Gastroesophageal sphincter (tissue), 3 donors: ENCODE results near the gene LARP1.

Experiments
- EP300 ChIP-seq: sonication (generic); formaldehyde crosslinking; IDR thresholded peaks from one replicate; pipeline ENCODE4 v1.6.1; 2017; ENCODE audit warnings: antibody characterized with exemption, mild to moderate bottlenecking
- POLR2AphosphoS5 ChIP-seq: sonication (generic); formaldehyde crosslinking; IDR thresholded peaks from one replicate; pipeline ENCODE4 v1.6.1; 2017; ENCODE audit warnings: antibody characterized with exemption
- TF ChIP-seq, protein P1 (sequence below), 4 experiments: fragments of 200-600 bp in 2 of 4; fragments of 450-650 bp in 2 of 4; sonication (generic) in 1 of 4; IDR thresholded peaks; one replicate each; pipeline ENCODE4 v1.5.1; 2017 to 2019; ENCODE audit warnings: antibody characterized with exemption in 4 of 4, mild to moderate bottlenecking in 2 of 4, moderate library complexity in 2 of 4

DNA sequence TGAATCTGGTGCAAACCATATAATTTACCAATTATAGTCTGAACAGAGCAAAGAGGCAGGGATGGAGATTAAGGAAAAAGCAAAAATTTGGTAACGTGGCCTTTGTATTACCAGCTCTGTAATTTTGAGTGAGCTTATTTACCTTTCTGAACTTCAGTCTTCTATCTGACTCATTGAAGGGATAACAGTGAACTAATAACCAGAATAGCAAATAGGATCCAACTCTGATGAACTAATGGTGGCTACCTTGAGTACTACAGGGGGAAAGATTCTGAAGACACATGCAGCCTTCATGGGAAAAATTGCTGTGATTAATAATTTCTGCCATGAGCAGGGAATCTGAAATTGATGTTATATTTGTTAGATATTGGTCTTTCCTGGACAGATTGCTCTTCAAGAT, 23.0 kb upstream of the LARP1 start:
- TF ChIP-seq POLR2AphosphoS5 (no peak), EP300 (no peak)
- TF ChIP-seq, protein P1, sequence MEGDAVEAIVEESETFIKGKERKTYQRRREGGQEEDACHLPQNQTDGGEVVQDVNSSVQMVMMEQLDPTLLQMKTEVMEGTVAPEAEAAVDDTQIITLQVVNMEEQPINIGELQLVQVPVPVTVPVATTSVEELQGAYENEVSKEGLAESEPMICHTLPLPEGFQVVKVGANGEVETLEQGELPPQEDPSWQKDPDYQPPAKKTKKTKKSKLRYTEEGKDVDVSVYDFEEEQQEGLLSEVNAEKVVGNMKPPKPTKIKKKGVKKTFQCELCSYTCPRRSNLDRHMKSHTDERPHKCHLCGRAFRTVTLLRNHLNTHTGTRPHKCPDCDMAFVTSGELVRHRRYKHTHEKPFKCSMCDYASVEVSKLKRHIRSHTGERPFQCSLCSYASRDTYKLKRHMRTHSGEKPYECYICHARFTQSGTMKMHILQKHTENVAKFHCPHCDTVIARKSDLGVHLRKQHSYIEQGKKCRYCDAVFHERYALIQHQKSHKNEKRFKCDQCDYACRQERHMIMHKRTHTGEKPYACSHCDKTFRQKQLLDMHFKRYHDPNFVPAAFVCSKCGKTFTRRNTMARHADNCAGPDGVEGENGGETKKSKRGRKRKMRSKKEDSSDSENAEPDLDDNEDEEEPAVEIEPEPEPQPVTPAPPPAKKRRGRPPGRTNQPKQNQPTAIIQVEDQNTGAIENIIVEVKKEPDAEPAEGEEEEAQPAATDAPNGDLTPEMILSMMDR (IDR thresholded peaks at IDR 0.05), result no peak
